ENCODE data around the gene ABCA1.
A peak's percentile ranks its signal among the peaks of the same experiment; 100 is the strongest.
"Not testable (repeated sequence)": the region's sequence is repeated elsewhere in the genome, so short reads cannot be mapped to it uniquely, and the experiment has no call there.

ABCA1 gene

GRCh38 chr9:104950838-104951237 lies 22.9 kb upstream of the ABCA1 start:
- DNase-seq (ENCODE audit: low read depth in 3 of 3): no peak

DNA sequence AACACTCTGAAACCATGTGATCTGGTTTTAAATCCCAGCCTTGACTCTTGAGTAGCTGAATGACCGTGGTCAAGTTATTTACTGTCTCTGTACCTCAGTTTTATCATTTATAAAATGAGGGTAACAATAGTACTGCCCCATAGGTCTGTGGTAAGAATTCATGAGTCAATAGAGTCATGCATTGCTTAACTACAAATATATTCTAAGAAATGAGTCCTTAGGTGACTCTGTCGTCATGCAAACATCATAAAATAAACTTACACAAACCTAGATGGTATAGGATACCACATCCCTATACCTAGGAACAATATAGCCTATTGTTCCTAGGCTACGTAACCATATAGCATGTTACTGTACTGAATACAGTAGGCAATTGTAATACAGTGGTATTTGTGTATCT lies 20.3 kb upstream of the ABCA1 start:
- DNase-seq (ENCODE audit: low read depth in 3 of 3): no peak

DNA sequence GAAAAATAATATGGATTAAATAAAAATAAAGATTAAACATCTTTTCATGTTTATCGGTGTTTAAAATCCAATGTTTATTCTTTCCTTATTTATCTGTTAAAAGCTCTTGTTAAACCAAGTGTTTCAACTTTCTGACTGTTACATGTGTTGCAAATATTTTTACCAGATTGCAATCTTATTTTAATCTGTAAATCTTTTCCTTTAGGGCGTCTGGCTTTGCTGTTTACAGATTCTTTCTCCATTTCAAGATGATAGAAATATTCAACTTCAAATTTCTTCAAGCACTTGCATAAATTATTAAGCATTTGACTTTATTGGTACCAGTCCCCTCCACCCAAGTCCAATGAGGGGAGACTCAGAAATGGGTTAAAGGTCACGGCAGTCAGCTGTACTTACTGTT lies 16.9 kb upstream of the ABCA1 start:
- DNase-seq (ENCODE audit: low read depth in 3 of 3): no peak

GRCh38 chr9:104944356-104944755 lies 16.4 kb upstream of the ABCA1 start:
- no peak for DNase-seq (ENCODE audit: low read depth in 3 of 3)

DNA sequence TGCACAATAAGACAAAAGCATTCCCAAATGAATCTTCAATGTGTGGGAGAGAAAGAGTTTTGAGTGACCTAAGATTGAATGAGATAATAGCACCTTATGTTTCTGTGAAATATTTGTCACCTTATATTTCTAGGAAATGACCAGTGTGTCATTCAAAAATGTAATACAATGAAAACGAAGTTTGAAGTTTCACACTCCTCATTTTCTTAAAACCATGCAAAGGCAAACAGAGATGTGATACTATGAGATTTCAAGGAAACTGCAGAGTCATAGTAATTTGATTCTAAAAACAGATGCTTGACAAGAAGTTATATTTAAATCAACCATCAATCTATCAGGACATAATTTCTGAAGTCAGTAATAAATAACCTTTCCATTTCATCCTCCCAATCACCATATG lies 13.6 kb upstream of the ABCA1 start:
- DNase-seq (ENCODE audit: low read depth in 3 of 3): no peak

DNA sequence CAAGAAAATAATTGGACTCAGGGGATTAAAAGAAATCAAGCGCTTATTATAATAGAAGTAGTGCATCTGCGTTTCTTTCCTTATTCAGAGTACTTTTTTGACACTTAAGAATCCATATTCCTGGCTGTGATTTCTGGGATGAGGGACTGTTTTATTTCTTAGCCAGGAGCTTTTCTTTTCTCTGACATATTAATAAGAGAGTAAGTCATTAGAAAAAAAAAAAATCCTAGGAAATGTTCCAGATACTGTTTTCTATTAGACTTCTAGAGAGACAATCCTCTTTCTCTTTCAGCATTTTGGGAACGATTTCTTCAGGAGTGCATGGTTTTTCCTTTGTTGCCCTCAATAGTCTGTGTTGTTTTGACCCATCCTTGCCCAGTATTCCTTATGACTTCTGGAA lies 8.3 kb upstream of the ABCA1 start:
- DNase-seq (ENCODE audit: low read depth in 3 of 3): no peak

GRCh38 chr9:104935501-104935810 lies 7.5 kb upstream of the ABCA1 start:
- not testable (repeated sequence) for DNase-seq (ENCODE audit: low read depth in 3 of 3)

- no peak for DNase-seq (ENCODE audit: low read depth in 3 of 3)
Observed at GRCh38 chr9:104934691-104935500, 6.9 kb upstream of the ABCA1 start.

- DNase-seq (ENCODE audit: low read depth in 3 of 3): not testable (repeated sequence)
Observed at GRCh38 chr9:104933091-104933490, 5.1 kb upstream of the ABCA1 start.

DNA sequence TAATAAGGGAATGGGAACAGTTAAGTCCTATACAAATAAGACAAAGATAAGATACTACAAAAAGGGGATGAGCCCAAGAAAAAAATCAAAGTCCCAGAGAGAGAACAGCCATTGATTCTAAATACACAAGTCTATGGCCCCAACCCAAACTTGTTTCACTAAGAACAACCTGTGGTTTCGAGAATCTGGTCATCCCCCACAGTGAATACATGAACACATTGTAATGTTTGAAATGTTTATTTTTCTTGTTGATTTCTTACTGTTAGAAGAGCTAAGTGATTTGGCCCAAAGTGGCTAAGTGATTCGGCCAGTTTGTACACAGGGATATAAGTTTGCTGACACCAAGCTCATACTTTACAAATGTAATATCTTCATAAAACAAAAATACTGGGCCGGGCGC lies 3.3 kb upstream of the ABCA1 start:
- no peak for DNase-seq (ENCODE audit: low read depth in 3 of 3)

- peak in 1 of 3 experiments; percentile 16 for DNase-seq (ENCODE audit: low read depth in 3 of 3)
Observed at GRCh38 chr9:104927216-104927911, 591 bp downstream of the ABCA1 start.

DNA sequence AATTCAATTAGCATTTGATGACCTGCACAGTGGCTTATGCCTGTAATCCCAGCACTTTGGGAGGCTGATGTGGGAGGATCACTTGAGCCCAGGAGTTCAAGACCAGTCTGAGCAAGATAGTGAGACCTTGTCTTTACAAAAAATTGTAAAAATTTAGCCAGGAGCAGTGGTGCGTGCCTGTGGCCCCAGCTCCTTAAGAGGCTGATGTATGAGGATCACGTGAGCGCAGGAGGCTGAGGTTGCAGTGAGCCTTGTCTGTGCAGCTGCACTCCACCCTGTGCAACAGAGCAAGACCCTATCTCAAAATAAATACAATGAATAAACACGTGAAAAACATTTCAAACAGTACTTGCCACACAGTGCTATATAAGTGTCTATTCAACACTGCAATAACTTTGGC lies 4.2 kb downstream of the ABCA1 start:
- no peak for DNase-seq (ENCODE audit: low read depth in 3 of 3)

- DNase-seq (ENCODE audit: low read depth in 3 of 3): no peak
Observed at GRCh38 chr9:104923289-104923688, 4.7 kb downstream of the ABCA1 start.

GRCh38 chr9:104922748-104923147 lies 5.2 kb downstream of the ABCA1 start:
- not testable (repeated sequence) for DNase-seq (ENCODE audit: low read depth in 3 of 3)

DNA sequence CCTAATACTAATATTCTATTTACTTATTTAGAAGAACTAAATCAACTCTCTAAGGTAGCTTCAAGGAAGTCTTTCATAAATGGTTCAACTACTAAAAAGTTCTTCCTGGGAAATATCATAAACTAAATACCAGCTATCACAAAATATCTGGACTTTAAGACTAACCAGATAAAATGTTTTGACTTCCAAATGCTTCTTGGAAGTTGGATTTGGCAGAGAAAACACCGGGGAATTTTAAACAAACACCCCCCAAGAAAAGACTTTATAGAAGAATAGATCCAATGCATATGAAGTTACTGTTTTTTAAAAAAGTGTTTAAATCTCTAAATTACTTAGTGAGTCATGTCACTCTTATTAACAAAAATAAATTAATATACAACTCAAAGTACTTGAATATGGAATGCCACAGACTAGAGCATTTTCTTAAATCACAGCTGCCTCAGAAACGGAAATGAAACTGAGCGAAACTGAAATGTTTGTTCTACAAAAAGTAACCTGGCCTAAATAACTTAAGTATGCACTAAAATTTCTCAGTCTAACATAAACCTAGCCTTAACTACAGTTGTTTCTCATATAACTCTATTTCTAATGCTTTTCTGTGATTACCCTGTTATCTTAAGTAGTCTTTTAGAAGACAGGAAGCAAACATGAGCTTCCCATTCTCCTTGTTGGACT lies 6.8 kb downstream of the ABCA1 start:
- DNase-seq (ENCODE audit: low read depth in 3 of 3): no peak

DNA sequence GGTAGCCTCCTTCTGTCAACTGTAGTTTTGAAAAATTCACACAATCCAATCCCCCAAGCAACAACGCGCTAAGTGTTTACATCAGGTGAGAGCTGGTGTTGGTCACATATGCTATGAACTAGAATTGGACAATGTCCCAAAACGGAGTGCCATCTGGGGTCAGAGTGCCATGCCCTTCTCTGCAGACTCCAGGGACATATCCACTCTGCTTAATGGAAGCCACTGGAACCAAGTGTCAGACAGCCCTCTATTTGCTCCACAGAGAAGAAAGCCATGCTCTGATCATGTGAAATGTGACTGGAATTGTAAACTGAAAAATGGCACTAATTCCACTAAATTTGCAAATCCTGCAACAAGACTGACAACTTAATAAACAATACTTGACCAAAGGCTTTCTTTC lies 12.2 kb downstream of the ABCA1 start:
- no peak for DNase-seq (ENCODE audit: low read depth in 3 of 3)

DNA sequence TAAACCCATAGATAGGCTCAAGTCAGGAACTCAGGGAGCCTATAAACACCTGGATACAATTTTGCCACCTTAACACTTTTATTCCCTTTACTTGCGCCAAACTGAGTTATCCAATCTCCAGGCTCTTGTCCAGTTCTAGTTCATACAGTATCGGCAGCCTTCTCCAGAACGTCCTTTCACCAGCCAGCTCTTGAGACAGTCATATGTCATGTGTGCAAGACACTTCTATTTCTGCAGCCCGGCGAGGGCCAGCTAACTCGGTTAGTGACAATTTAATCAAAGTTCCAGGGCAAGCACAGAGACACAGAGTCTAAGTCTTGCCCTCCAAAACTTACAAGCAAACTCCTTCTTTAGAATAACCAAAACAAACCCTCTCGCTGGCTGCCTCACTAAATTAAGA lies 12.9 kb downstream of the ABCA1 start:
- no peak for DNase-seq (ENCODE audit: low read depth in 3 of 3)

GRCh38 chr9:104914466-104914865 lies 13.5 kb downstream of the ABCA1 start:
- DNase-seq (ENCODE audit: low read depth in 3 of 3): peak in 1 of 3 experiments; percentile 19

DNA sequence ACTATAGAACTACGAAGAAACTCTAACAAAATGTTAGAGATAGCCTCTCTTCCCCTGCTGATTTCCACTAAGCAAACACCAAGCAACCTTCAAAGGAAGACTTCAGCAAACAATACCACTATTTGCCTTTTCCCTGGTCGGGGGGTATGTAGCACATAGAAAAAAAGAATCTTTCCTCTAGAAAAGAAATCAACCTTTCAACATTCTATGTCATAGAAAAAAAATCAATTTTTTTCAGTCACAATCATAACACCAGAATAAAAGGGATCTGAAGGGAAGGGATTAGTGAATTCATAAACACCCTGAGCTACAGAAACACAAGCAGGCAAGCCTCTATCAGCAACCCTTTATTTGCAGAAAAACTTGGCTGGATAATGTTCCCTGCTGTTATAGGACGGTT lies 15.3 kb downstream of the ABCA1 start:
- DNase-seq (ENCODE audit: low read depth in 3 of 3): no peak

DNA sequence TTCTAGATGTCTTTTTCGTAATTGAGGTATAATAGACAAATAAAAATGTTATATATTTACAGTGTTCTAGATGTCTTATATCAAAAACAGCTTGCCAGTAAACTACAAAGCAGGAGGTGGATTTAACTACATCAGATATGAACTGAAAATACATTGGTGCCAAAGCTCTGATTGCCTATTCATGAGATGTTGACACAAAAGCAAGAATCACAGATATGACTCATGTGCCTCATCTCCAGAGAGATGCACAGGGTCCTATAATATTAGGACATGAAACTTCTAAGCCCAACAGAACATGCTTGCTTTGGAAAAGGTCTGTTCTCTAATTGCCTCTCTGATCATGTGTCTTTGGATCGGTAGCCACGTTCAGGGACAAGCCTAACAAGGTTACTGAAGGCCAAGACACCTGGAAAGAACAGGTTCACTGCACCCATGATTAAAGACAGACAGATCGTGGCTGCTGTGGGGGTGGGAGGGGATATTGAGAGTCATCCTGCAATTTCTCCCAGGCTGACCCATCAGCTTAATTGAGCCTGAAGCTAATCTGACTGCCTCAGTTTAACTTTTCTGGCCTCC lies 16.8 kb downstream of the ABCA1 start:
- no peak for DNase-seq (ENCODE audit: low read depth in 3 of 3)

DNA sequence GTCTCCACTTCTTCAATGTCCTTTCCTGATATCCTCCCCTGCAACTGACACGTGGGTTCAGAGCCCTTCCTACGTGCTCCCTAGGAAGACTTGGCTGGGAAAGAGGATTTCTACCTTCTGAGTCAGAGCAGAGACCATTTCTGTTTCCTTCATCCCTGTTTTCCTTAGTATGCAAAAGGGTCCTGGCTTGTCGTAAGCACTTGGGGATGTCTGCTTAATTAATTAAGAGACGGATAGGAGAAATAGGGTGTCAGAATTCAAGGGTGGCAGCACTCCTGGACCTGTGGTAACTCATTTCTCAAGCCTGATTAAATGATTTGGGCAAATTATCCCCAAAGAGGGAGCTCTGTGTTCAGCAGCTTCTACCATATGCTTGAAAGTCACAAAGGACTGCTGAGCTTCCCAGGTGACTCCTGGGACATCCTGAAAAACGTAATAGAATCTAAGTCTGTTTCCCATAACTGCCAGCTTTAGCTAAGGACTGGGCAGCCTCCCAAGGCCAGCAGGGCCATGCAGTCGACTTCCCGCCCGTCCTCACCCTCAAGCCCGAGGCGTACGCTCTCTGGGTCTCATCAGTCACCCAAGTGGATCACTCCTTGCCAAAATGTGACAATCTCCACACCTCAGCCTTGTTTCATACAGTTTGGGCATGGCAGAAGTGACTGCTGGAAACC lies 20.5 kb downstream of the ABCA1 start:
- no peak for DNase-seq (ENCODE audit: low read depth in 3 of 3)
